Endodermal cell (in vitro differentiated cells): ENCODE results near the gene HACD2. TPM values are rescaled to one million over a fixed set of nuclear protein-coding genes. Genes with fewer than 3 reads are reported as not detected.

ENCODE experiments used
- DNase-seq: peaks from one replicate; pipeline ENCODE4 v3.0.0-alpha.2; 2017
- H3K27ac ChIP-seq: 2 replicates; pipeline ENCODE4 v1.5.1; 2013; ENCODE audit warnings: mild to moderate bottlenecking, low read depth, low read length, moderate library complexity
- H3K27me3 ChIP-seq: 2 replicates; pipeline ENCODE4 v1.6.1; 2013; ENCODE audit warnings: mild to moderate bottlenecking, low read length, moderate library complexity; ENCODE audit not compliant: insufficient read depth, control insufficient read depth, poor library complexity, severe bottlenecking
- H3K36me3 ChIP-seq: 2 replicates; pipeline ENCODE4 v1.7.0; 2013; ENCODE audit warnings: mild to moderate bottlenecking, low read length, moderate library complexity; ENCODE audit not compliant: control insufficient read depth, insufficient read depth
- H3K4me1 ChIP-seq: one replicate; pipeline ENCODE4 v1.7.0; 2013; ENCODE audit warnings: low read length; ENCODE audit not compliant: control insufficient read depth, insufficient read depth
- H3K4me3 ChIP-seq: 2 replicates; pipeline ENCODE4 v1.5.1; 2013; ENCODE audit warnings: mild to moderate bottlenecking, low read length, moderate library complexity
- H3K9ac ChIP-seq: 2 replicates; pipeline ENCODE4 v1.6.1; 2013; ENCODE audit warnings: mild to moderate bottlenecking, low read length, moderate library complexity; ENCODE audit not compliant: poor library complexity, severe bottlenecking; ENCODE audit errors: extremely low read depth
- H3K9me3 ChIP-seq: 2 replicates; pipeline ENCODE4 v1.6.1; 2013; ENCODE audit warnings: mild to moderate bottlenecking, low read length, moderate library complexity; ENCODE audit not compliant: control insufficient read depth
- H3K27ac Mint-ChIP-seq: 2 replicates; pipeline ENCODE4 v1.8.0; 2020; ENCODE audit warnings: mixed read lengths
- H3K27me3 Mint-ChIP-seq: 2 replicates; pipeline ENCODE4 v1.8.0; 2021; ENCODE audit warnings: mild to moderate bottlenecking, mixed read lengths; ENCODE audit not compliant: insufficient read depth
- H3K36me3 Mint-ChIP-seq: 2 replicates; pipeline ENCODE4 v1.8.0; 2020; ENCODE audit warnings: low read depth, mixed read lengths
- H3K4me1 Mint-ChIP-seq: 2 replicates; pipeline ENCODE4 v1.8.0; 2020; ENCODE audit warnings: mixed read lengths
- H3K4me3 Mint-ChIP-seq: 2 replicates; pipeline ENCODE4 v1.8.0; 2020; ENCODE audit warnings: mild to moderate bottlenecking, moderate library complexity, mixed read lengths
- H3K9me3 Mint-ChIP-seq: 2 replicates; pipeline ENCODE4 v1.8.0; 2020; ENCODE audit warnings: mild to moderate bottlenecking, mixed read lengths
- WGBS, 2 experiments: methylation state at CpG; one replicate each; pipeline versions ENCODE4 v1.1.5 to v1.1.7; 2013; ENCODE audit warnings: missing lambda C conversion rate in 2 of 2, mixed read lengths in 1 of 2; ENCODE audit not compliant: insufficient coverage in 1 of 2, insufficient read length in 1 of 2; 5-methylcytosine and 5-hydroxymethylcytosine counted together
- total RNA-seq, 2 donors: library from RNA; stranded (reverse); fragmentation: NEBNext Ultra II Directional in 1 of 2; extraction: Animal tissue kit (Norgen Biotek cat#: 25700) in 1 of 2; gene quantifications; 2 replicates in 1 of 2; 3 replicates in 1 of 2; pipeline ENCODE4 v1.2.1, GENCODE V29; 2021
- TF ChIP-seq, protein P1 (sequence below): fragments of 200-600 bp; sonication (generic); conservative IDR thresholded peaks from 2 replicates; pipeline ENCODE4 v1.5.0; 2021; ENCODE audit warnings: antibody characterized with exemption, mild to moderate bottlenecking

The HACD2 gene
- total RNA-seq, 2 donors from 2014 or later, result 32.5 to 48.7 TPM

DNA sequence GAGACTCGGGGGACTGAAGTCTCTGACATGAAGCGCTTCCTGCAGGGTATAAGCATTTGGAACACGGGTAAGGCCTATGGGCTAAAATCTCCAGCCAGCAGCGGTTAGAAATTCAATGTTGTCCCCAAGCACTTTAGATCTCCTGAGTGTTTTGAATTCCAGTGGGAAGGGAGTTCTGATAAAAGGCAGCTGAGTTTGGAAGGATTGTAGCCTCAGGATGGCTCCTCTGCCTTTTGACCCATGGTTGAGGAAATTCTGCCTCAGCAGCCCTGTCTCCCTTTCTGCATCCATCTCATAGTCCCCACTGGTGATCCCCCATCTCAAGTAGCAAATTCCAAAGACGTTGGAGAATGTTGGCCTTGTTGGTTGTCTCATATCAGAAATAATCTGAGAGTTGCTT lies 24.2 kb upstream of the HACD2 start:
- peaks cover 10% of the 10 kb centered on the region for H3K4me1 Mint-ChIP-seq
- WGBS, 2 experiments, result 93 to 100% methylated on average over 4 to 5 of the region's 5 CpGs

GRCh38 chr3:123608263-123608937 lies 23.5 kb upstream of the HACD2 start:
- H3K27ac Mint-ChIP-seq, result no peak overlapping the region
- Histone ChIP-seq H3K9me3 (no peaks in the 10 kb centered on the region), H3K27me3 (no peaks in the 10 kb centered on the region), H3K27ac (no peak overlapping the region), H3K36me3 (peaks cover 23% of the 10 kb centered on the region), H3K9ac (no peak overlapping the region), H3K4me1 (peaks cover 7% of the 10 kb centered on the region), H3K4me3 (no peak overlapping the region)
- no peaks in the 10 kb centered on the region for H3K9me3 Mint-ChIP-seq
- TF ChIP-seq, protein P1, sequence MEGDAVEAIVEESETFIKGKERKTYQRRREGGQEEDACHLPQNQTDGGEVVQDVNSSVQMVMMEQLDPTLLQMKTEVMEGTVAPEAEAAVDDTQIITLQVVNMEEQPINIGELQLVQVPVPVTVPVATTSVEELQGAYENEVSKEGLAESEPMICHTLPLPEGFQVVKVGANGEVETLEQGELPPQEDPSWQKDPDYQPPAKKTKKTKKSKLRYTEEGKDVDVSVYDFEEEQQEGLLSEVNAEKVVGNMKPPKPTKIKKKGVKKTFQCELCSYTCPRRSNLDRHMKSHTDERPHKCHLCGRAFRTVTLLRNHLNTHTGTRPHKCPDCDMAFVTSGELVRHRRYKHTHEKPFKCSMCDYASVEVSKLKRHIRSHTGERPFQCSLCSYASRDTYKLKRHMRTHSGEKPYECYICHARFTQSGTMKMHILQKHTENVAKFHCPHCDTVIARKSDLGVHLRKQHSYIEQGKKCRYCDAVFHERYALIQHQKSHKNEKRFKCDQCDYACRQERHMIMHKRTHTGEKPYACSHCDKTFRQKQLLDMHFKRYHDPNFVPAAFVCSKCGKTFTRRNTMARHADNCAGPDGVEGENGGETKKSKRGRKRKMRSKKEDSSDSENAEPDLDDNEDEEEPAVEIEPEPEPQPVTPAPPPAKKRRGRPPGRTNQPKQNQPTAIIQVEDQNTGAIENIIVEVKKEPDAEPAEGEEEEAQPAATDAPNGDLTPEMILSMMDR, result no peak
- H3K27me3 Mint-ChIP-seq, result no peaks in the 10 kb centered on the region
- no peak for DNase-seq
- peaks cover 10% of the 10 kb centered on the region for H3K36me3 Mint-ChIP-seq
- H3K4me3 Mint-ChIP-seq, result no peak overlapping the region
- WGBS, 2 experiments, result 83 to 93% methylated on average over 1 to 3 of the region's 3 CpGs
- peaks cover 10% of the 10 kb centered on the region for H3K4me1 Mint-ChIP-seq

More for the DNA sequence above, 24.2 kb upstream of the HACD2 start:
- no peak overlapping the region for H3K27ac ChIP-seq
- peaks cover 25% of the 10 kb centered on the region for H3K36me3 ChIP-seq
- Mint-ChIP-seq H3K27me3 (no peaks in the 10 kb centered on the region), H3K36me3 (peaks cover 12% of the 10 kb centered on the region), H3K27ac (no peak overlapping the region), H3K9me3 (no peaks in the 10 kb centered on the region), H3K4me3 (no peak overlapping the region)
- peaks cover 7% of the 10 kb centered on the region for H3K4me1 ChIP-seq
- no peaks in the 10 kb centered on the region for H3K27me3 ChIP-seq
- TF ChIP-seq, protein P1, result no peak
- H3K4me3 ChIP-seq, result no peak overlapping the region
- DNase-seq, result no peak
- H3K9me3 ChIP-seq, result no peaks in the 10 kb centered on the region
- H3K9ac ChIP-seq, result no peak overlapping the region

GRCh38 chr3:123606527-123606926 lies 21.7 kb upstream of the HACD2 start:
- no peak overlapping the region for H3K9ac ChIP-seq
- no peak overlapping the region for H3K4me3 ChIP-seq
- peaks cover 7% of the 10 kb centered on the region for H3K36me3 ChIP-seq
- Mint-ChIP-seq H3K9me3 (no peaks in the 10 kb centered on the region), H3K4me1 (peaks cover 10% of the 10 kb centered on the region), H3K4me3 (no peak overlapping the region), H3K27me3 (no peaks in the 10 kb centered on the region), H3K27ac (no peak overlapping the region), H3K36me3 (peaks cover 11% of the 10 kb centered on the region)
- no peak for DNase-seq
- H3K9me3 ChIP-seq, result no peaks in the 10 kb centered on the region
- no peaks in the 10 kb centered on the region for H3K27me3 ChIP-seq
- TF ChIP-seq, protein P1, result no peak
- H3K27ac ChIP-seq, result no peak overlapping the region
- peaks cover 9% of the 10 kb centered on the region for H3K4me1 ChIP-seq
